HG03342 (cell line): Measurements from ENCODE around the gene B4GALNT4.
"Not testable (repeated sequence)": the region's sequence is repeated elsewhere in the genome, so short reads cannot be mapped to it uniquely, and the experiment has no call there.

Source experiments
- ATAC-seq: cut with Tn5 transposase; IDR thresholded peaks from one replicate; pipeline ENCODE4 v1.9.1; 2021; ENCODE audit warnings: mild to moderate bottlenecking, moderate library complexity; ENCODE audit not compliant: unreplicated experiment

Gene B4GALNT4

DNA sequence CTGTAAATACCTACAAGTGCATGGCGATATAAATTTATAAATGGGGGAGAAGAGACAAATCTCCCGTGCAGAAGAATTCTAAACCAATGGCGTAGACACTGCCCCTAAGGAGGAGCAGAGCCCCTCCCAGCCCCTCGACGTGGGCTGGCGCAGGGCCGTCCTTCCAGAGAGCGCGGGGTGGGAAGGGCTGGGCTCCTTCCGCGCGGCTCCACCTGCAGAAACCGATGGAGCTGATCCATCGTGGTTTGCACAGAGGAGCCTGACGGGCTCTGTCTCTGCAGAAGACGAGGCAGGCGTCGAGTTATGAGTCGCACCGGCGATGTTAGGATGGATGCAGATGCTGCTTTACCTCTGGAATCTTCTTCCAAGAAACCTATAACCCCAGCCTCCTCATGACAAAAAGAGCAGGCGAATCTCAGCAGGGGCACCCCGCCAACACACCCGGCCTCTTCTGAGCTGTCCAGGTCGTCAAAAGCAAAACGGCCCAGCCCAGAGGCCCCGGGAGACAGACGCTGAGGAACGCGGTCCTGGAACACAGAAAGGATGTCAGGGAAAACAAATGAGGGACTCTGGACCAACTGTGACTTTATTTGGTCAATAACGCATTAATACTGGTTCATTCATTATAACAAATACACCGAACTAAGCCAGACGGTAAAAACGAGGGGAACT lies 11.0 kb upstream of the B4GALNT4 start:
- no peak for ATAC-seq

DNA sequence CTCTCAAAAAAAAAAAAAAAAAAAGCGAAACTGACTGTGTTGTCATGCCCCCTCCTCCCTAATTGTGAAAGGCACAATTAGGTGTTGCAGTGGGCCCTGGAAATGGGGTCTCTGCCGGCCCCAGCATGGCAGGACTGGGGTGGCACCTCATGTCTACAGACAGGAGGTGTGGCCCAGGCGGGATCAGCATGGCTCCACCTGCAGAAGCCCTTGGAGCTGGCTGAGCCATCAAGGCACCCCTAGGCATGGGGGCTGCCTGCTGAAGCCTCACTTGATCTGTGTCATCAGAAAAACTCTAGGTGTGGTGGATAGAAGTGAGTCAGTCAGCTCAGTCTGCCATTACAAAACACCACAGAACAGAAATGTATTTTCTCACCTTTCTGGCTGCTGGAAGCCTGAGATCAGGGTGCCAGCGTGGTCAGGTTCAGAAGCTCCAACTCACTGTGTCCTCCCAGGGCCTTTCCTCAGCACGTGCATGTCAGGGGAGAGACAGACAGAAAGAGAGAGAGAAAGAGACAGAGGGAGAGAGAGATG lies 10.1 kb upstream of the B4GALNT4 start:
- ATAC-seq: no peak

DNA sequence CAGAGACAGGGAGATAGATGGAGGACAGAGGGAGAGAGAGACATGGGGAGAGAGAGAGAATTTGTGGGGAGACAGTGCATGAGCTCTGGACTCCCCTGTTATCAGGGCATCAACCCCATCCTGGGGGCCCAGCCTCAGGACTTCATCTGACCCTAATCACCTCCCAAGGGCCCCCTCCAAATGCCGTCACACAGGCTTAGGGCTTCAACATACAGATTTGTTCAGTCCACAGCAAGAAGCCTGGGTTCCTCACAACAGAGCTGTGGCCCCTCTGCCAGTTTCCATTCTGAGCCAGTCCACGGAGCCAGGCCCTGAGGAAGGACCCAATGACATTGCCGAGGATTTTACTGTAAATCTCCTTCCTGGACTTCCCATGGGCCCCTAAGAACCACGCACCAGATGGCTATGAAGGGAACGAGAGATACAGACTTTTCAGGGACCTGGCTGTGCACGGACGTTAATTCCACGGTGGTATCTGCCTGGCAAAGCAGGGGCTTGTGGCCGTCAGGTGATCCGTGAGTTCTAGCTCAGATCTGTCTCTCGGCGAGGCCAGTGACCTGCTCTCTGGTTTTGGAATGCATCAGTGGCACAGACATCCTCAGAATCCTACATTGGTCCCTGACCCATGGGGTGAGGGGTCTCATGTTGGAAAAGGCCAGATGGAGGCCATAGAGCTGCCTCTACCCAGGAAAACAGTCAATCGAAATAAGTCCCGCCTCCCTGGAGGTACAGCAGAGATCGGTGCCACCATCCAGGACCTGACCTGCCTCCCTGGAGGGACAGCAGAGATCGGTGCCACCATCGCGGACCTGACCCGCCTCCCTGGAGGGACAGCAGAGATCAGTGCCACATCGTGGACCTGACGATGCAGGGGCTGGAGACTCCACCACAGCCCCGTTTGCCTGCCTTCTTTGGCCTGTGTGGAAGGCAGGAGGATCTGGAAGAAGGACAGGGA lies 8.7 kb upstream of the B4GALNT4 start:
- ATAC-seq: no peak

DNA sequence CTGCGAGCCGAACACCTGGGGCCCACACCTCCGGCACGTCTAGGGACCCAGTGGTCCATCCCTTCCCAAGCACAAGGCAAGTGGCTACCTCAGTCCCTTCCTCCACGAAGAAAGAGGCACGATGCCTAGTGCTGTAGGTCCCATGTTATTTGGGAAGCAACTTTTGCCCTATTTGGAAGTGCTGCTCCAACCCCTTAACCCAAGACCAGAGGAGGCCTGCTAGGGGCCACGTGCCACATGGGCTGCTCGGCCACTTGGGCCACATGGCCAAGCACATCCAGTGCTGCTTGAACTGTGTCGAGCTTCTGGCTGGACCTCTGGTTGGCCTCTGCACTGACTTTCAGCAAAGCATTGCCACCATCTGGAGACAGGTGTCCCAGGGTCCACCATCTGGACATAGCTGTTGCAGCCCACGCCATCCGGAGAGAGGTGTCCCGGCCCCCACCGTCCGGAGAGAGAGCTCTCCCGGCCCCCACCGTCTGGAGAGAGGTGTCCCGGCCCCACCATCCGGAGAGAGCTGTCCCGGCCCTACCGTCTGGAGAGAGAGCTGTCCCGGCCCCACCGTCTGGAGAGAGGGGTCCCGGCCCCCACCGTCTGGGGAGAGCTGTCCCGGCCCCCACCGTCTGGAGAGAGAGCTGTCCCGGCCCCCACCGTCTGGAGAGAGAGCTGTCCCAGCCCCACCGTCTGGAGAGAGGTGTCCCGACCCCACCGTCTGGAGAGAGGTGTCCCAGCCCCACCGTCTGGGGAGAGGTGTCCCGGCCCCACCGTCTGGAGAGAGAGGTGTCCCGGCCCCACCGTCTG lies 6.5 kb upstream of the B4GALNT4 start:
- ATAC-seq: no peak

DNA sequence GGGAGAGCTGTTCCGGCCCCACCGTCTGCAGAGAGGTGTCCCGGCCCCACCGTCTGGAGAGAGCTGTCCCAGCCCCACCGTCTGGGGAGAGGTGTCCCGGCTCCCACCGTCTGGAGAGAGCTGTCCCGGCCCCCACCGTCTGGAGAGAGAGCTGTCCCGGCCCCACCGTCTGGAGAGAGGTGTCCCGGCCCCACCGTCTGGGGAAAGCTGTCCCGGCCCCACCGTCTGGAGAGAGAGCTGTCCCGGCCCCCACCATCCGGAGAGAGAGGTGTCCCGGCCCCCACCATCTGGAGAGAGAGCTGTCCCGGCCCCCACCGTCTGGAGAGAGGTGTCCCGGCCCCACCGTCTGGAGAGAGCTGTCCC lies 5.9 kb upstream of the B4GALNT4 start:
- ATAC-seq: not testable (repeated sequence)

DNA sequence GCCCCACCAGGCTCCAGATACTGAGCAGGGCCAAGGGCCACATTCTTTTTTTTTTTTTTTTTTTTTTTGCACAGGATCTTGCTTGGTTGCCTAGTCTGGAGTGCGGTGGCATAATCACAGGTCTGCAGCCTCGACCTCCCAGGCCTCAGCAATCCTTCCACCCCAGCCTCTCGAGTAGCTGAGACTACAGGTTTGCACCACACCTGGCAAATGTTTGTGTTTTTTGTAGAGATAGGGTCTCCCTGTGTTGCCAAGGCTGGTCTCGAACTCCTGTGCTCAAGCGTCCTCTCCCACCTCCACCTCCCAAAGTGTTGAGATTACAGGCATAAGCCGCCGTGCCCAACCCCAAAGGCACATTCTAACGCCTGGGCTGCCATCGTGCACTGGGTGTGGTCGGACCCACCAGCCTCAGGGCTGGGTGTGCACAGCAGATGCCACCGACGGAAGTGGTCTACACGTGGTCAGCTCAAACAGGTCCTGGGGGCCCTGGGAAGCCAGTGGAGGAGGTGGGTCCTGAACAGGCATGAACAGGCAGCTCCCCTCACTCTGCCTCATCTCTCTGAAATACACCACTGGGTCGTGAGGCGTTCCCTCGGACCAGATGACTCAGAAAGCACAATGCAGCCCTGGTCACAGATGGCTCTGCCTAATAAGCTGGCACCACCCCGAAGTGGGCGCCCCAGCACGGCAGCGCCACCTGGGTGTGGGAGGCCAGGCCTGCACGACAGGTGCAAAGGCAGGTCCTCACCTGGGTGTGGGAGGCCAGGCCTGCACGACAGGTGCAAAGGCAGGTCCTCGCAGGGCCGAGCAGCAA lies 5.1 kb upstream of the B4GALNT4 start:
- no peak for ATAC-seq

DNA sequence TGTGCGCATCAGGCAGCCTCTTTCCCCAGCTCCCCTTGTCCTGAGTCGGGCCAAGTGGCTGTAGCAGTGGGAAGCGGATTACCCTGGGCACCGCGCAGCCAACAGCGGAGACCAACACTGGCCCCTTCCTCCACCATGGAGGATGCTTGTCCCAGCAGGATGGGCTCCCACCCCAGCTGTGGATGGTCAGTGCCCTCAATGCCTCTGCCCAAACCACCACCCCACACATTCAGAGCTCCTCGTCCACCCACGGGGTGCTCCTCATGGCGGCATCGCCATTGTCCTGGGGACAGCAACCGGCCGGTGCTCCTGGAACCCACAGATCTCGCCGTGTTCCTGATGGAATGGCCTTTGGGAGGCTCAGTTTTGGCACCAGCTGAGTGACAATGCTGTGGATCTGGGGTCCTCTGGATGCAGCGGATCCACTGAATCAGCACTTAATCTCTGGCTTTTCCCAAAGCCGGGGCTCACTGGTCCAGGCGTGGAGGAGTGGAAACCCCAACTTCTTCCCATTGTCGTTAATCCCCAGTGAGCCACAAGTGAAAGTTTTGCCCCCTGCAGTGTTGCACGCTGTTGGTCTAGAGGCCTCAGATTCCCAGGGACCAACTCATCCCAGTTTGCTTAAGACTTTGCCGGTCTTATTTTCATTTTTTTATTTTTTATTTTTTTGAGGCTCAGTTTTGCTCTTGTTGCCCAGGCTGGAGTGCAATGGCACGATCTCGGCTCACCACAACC lies 4.1 kb upstream of the B4GALNT4 start:
- ATAC-seq: no peak

DNA sequence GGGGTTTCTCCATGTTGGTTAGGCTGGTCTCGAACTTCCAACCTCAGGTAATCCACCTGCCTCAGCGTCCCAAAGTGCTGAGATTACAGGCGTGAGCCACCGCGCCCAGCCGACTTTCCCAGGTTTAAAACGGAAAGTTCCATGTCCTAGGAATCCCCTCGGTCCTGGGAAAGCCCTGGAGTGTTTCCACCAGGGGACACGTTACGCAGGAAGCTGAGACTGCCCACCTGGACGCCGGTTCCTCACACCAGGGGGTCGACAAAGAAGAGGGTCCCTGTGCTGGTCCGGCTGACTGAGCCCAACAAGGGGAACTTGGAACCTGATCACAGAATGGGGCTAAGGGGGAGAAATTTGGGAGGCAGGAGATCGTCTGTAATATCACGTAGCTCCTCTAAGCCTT lies 3.5 kb upstream of the B4GALNT4 start:
- ATAC-seq: no peak

DNA sequence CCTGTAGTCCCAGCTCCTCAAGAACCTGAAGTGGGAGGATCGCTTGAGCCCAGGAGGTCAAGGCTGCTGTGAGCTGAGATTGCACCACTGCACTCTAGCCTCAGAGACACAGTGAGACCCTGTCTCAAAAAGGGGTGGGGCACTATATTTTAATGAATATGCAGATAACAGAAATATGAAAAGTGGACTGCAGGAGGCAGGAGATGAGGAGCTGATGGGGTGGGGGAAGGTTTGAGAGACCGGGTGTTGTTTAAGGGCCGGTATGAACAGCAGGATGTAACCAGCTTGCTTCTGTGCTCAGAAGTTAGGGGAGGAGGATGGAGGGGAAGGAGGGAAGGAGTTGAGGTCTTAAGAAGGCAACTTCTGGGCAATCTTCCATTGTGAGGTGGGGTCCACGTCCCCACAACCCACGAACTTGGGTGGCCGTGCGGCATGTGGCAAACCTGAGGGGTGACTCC lies 1.3 kb upstream of the B4GALNT4 start:
- ATAC-seq: no peak

DNA sequence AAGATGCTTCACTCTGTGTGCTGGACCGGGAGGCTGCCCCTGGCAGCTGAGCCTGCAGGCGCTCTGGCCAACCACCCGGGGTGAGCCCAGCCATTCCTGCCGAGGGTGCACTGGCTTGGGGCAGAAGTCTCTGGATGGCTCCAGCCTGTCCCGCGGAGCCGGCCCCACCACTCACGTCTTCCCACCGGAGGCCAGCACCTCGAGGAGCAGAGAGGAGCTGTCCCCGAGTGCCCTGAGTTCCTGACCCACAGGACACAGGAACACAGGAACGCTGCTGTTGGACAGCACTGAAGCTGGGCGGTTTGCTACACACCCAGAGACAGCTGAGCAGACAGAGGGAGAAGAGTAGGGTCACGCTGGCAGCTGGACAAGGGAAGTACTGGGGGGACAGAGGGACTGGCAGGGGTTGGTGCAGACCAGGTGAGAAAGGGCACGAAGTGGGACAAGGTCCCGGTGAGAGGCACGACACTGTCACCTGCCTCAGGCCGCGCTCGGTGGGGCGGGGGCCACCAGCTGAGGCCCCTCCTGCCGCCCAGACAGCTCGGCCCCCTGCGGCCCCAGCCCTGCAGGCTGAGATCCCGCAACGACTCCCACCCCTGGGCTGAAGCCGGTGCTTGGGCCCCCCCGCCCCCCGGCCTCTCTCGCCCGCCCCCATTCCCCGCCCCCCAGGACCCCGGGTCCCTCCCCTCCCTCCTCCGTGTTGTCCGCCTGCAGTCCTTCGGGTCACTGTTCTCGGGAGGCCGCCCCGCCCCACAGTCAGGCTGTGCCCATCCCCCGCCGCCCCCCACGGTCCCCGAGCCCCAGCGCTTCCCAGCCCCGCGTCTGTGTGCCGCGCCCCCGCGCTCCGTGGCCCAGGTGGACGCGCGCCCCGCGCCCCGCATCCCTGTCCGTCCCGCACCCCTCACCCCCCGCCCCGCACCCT lies 624 bp upstream of the B4GALNT4 start:
- no peak for ATAC-seq

DNA sequence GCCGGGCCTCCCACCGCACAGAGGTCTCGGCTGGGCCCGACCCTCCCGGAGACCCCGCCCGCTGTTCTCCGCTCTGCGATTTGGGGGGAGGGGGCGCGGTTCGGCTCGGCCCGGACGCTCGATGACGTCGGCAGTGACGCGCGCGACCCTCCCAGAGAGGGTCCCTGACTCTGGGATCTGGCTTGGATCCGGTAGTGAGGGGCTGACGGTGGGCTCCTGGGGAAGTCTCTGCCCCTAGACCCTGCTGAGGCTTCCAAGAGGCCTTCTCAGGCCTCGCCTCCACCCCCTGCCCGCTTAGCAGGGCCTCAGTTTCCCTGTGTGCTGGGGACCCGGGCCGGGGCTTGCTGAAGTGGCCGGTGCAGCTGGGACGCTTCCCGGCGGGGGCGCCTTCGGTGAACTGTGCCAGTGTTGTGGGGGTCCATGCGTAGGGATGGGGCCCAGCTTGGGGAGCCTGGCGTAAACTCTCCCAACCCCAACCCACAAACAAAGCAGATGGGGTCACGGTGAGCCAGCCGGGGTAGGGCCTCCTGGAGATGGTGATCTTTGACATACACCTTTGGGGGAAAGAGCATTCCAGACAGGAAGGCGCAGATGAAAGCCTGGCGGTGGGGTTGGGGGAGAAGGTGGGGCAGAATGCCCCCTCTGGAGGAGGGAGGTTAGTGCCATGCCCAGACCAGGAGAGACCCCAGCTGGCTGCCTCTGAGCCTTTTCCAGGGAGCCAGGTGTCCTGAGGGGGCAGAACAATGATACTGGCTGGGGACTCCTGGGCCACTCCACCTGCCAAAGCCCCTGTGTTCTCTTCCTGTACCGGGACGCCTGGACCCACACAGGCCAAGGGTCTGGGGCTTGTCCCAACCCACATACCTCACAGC lies 1.0 kb downstream of the B4GALNT4 start:
- ATAC-seq: no peak

DNA sequence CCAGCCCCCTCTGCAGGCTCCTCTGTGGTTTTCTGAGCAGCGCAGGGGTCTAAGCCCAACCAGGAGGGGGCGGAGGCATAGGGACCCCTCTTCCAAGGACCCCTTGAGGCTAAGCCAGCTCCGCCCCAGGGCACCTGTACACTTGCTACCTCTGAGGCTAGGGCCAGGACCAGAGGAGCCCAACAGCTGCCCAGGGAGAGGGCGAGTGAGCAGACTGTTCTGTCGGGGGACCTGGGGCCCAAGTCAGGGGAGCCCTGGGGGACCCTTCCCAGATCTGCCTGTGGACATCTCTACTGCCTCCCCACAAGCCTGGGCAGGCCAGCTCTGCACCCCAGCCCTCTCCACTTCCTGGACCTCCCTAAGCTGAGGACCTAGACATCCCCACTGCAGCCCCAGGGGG lies 1.8 kb downstream of the B4GALNT4 start:
- ATAC-seq: no peak

DNA sequence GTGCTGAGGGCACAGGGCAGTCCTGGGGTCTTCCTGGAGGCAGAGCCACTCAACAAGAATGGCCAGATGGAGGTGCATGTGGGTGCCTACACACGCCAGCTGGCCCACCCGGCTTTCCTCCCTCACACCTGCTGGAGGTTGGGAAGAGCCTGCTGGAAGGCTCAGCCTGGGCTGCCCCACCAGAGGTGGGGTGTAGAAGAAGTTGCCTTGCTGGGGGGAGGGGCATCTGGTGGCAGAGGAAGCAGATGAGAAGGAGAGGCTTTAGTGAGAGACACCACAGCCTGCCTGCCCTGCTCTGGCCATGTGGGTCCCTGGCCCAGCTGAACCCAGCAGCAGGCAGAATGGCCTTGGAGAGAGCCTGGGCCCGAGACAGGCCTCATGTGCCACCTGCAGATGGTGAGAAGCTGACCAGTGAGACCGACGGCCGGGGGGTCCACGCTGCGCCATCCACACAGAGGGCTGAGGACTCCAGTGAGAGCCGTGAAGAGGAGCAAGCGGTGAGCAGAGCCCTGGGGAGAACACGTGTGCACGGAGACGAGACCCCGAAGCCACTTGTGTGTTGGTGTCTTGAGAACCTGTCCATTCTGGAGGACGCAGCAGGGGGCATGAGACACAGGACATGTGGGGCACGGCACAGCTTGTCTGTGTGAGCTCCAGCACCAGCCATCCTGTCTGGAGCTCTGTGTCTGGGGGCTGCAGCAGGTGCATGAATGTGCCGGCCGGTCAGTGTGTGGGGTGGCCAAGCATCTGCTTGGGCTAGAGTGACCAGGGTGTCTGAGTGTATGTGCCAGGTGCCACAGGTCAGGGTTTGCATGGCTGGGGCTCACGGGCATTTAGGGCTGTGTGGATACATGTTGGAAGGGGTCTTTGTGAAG lies 2.7 kb downstream of the B4GALNT4 start:
- no peak for ATAC-seq

DNA sequence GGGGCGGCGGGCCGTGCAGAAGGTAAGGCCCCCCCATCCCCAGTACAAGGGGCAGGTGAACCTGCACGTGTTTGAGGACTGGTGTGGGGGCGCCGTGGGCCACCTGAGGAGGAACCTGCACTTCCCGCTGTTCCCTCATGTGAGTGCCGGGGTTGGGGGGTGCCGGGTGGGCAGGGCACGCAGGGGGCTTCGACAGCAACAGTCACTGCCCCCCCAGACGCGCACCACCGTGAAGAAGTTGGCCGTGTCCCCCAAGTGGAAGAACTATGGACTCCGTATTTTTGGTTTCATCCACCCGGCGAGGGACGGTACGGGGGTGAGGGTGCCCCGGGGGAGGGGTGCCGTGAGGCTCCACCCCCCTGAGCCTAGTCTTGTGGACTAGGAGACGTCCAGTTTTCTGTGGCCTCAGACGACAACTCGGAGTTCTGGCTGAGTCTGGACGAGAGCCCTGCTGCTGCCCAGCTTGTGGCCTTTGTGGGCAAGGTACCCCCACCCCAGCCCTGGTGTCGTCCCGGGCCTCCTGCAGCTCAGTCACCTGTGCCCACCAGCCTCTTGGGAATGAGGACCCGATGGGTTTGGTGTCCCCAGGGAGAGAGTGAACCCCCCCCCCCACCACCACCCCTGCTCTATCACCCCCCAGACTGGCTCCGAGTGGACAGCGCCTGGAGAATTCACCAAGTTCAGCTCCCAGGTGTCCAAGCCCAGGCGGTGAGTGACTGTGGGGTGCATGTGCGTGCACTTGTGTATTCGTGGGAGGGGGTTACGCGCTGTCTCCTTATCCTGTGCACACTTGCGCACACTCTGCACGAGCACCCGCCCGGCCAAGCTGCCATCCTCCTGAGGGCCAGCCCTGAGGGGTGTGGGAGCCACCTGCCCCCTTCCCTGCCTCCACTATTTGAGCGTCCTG lies 3.8 kb downstream of the B4GALNT4 start:
- ATAC-seq: no peak

DNA sequence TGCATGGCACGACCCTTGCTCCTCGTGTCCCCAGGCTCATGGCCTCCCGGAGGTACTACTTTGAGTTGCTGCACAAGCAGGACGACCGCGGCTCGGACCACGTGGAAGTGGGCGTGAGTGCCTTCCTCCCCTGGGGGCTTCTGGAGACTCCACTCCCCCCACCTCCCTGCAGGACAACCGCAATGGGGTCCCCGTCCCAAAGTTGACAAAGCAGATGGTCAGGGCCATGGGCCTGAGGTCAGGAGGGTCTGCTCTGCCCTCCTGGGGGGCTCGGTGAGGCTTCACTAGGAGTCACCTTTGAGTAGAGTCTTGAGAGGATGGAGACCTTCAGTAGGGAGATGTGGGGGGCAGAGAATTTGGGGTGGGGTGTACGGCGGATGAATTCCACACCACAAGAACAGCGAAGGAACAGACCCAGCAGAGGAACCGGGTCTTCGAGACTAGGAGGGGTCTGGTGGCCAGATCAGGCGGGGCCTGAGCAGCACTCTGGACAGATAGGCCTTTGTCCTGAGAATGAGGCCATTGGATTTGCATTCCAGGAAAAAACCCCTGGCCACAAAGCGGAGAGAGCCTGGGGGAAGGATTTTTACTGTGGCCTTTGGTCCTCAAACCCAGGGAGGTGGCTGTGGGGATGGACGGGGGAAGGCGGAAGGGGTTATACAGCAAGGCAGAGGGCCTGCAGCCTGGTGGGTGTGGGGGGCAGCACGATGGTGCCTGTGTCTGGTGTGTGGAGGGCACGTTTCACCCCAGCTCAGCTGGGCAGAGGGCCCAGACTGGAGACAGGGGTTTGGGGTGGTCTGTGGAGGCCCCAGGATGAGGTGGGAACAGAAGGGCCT lies 4.6 kb downstream of the B4GALNT4 start:
- no peak for ATAC-seq
